A549 (cell line): ENCODE data around the gene NFATC4. TPM values are rescaled to one million over a fixed set of nuclear protein-coding genes. Genes with fewer than 3 reads are reported as not detected.

Experiments used
- ATAC-seq, 2 experiments: fragments of 200-7000 bp in 1 of 2; fragments of >200 bp in 1 of 2; cut with Nextera tagmentation in 1 of 2; cut with Tn5 transposase in 1 of 2; 3 replicates each; pipeline versions ENCODE4 v1.8.0 to v1.9.1; 2018 to 2020; ENCODE audit warnings: mild to moderate bottlenecking in 1 of 2, moderate library complexity in 1 of 2
- CTCF ChIA-PET: fragments of 300-600 bp; sonication (Branson Sonifier 250); formaldehyde crosslinking; extraction: SDS; loops from one replicate; lab custom pipeline; 2021; ENCODE audit warnings: antibody characterized with exemption, inconsistent platforms; lab: Yijun Ruan, JAX
- POLR2A ChIA-PET: fragments of 350-600 bp; formaldehyde crosslinking; extraction: SDS; loops from one replicate; lab custom pipeline; 2021; ENCODE audit warnings: antibody characterized with exemption, inconsistent platforms; lab: Yijun Ruan, JAX
- DNase-seq, 2 experiments: peaks; one replicate each; pipeline versions ENCODE4 v3.0.0 to v3.0.0-alpha.2; 2011 to 2016; ENCODE audit warnings: low read depth in 1 of 2, low spot score in 1 of 2
- FAIRE-seq: peaks from 2 replicates; lab custom pipeline; 2011; peaks lifted over from hg19 to GRCh38; lab: Jason Lieb, UNC
- H3K27ac ChIP-seq, 2 experiments: fragments of >200 bp; sonication (Bioruptor Twin); formaldehyde crosslinking; 3 replicates each; pipeline ENCODE4 v1.5.1; 2016 to 2017
- H3K4me1 ChIP-seq: fragments of >200 bp; sonication (Bioruptor Twin); formaldehyde crosslinking; 3 replicates; pipeline ENCODE4 v1.6.1; 2016
- H3K4me2 ChIP-seq: fragments of >200 bp; sonication (Bioruptor Twin); formaldehyde crosslinking; 3 replicates; pipeline ENCODE4 v1.6.1; 2016
- H3K4me3 ChIP-seq: fragments of >200 bp; sonication (Bioruptor Twin); formaldehyde crosslinking; 3 replicates; pipeline ENCODE4 v1.5.1; 2016
- H3K9me3 ChIP-seq: fragments of >200 bp; sonication (Bioruptor Twin); formaldehyde crosslinking; 3 replicates; pipeline ENCODE4 v1.6.1; 2016
- CBX2 ChIP-seq: fragments of 200-600 bp; sonication (generic); IDR thresholded peaks from 2 replicates; pipeline ENCODE4 v1.6.1; 2016; ENCODE audit warnings: low read depth, mild to moderate bottlenecking, borderline replicate concordance
- CEBPB ChIP-seq, 2 experiments: fragments of >200 bp in 1 of 2; sonication (Bioruptor Twin) in 1 of 2; formaldehyde crosslinking in 1 of 2; IDR thresholded peaks; 2 replicates each; pipeline ENCODE4 v1.6.1; 2012 to 2016
- EHF ChIP-seq: fragments of 250-450 bp; sonication (Bioruptor Pico); IDR thresholded peaks from 2 replicates; pipeline ENCODE4 v1.5.0; 2020; ENCODE audit warnings: mild to moderate bottlenecking
- EHMT2 ChIP-seq: fragments of 200-600 bp; sonication (generic); IDR thresholded peaks from 2 replicates; pipeline ENCODE4 v1.6.1; 2016; ENCODE audit warnings: antibody characterized with exemption, low read depth, mild to moderate bottlenecking, moderate library complexity
- EP300 ChIP-seq, 2 experiments: fragments of >200 bp; sonication (Bioruptor Twin); formaldehyde crosslinking; IDR thresholded peaks; 2 replicates in 1 of 2; 3 replicates in 1 of 2; pipeline ENCODE4 v1.6.1; 2016 to 2017
- FOSB ChIP-seq: fragments of 250-450 bp; sonication (Bioruptor Pico); IDR thresholded peaks from 2 replicates; pipeline ENCODE4 v1.5.0; 2020; ENCODE audit warnings: mild to moderate bottlenecking, moderate library complexity
- GATA3 ChIP-seq: IDR thresholded peaks from 2 replicates; pipeline ENCODE4 v1.6.1; 2012; ENCODE audit warnings: borderline replicate concordance
- HDAC2 ChIP-seq: fragments of 200-600 bp; sonication (generic); IDR thresholded peaks from 2 replicates; pipeline ENCODE4 v1.6.1; 2016
- HOXA7 ChIP-seq: fragments of 250-450 bp; sonication (Bioruptor Pico); IDR thresholded peaks from 2 replicates; pipeline ENCODE4 v1.5.0; 2020; ENCODE audit warnings: mild to moderate bottlenecking, moderate library complexity
- HOXB13 ChIP-seq: fragments of 250-450 bp; sonication (Bioruptor Pico); IDR thresholded peaks from 2 replicates; pipeline ENCODE4 v1.5.0; 2020; ENCODE audit warnings: low read depth, mild to moderate bottlenecking, moderate library complexity
- JUNB ChIP-seq: fragments of >200 bp; sonication (Bioruptor Twin); formaldehyde crosslinking; IDR thresholded peaks from 2 replicates; pipeline ENCODE4 v1.6.1; 2016
- KDM1A ChIP-seq: fragments of 200-600 bp; sonication (generic); IDR thresholded peaks from 2 replicates; pipeline ENCODE4 v1.6.1; 2016; ENCODE audit warnings: low read depth, mild to moderate bottlenecking
- KDM5A ChIP-seq: fragments of 200-600 bp; sonication (generic); IDR thresholded peaks from 2 replicates; pipeline ENCODE4 v1.6.1; 2016; ENCODE audit warnings: antibody characterized with exemption, mild to moderate bottlenecking
- MAFK ChIP-seq: fragments of 450-650 bp; IDR thresholded peaks from 2 replicates; pipeline ENCODE4 v1.6.1; 2014; ENCODE audit not compliant: partially characterized antibody
- NFE2L2 ChIP-seq: fragments of 150-350 bp; conservative IDR thresholded peaks from 2 replicates; pipeline ENCODE4 v1.6.1; 2014; ENCODE audit warnings: low read length
- POLR2A ChIP-seq: IDR thresholded peaks from 2 replicates; pipeline ENCODE4 v1.6.1; 2012; ENCODE audit warnings: mild to moderate bottlenecking, low read length
- RAD21 ChIP-seq, 2 experiments: fragments of >200 bp in 1 of 2; sonication (Bioruptor Twin) in 1 of 2; formaldehyde crosslinking in 1 of 2; IDR thresholded peaks in 1 of 2; conservative IDR thresholded peaks in 1 of 2; 2 replicates in 1 of 2; 3 replicates in 1 of 2; pipeline ENCODE4 v1.6.1; 2012 to 2018; ENCODE audit warnings: inconsistent platforms in 1 of 2
- RARB ChIP-seq: fragments of 250-450 bp; sonication (Bioruptor Pico); IDR thresholded peaks from 2 replicates; pipeline ENCODE4 v1.8.0; 2021; ENCODE audit warnings: mild to moderate bottlenecking, moderate library complexity
- RCOR1 ChIP-seq: fragments of 150-350 bp; IDR thresholded peaks from 2 replicates; pipeline ENCODE4 v1.6.1; 2014; ENCODE audit warnings: antibody characterized with exemption, low read length, low read depth
- TP53 ChIP-seq: fragments of 250-450 bp; sonication (Bioruptor Pico); IDR thresholded peaks from 2 replicates; pipeline ENCODE4 v1.5.0; 2021; ENCODE audit warnings: mild to moderate bottlenecking, moderate library complexity
- ZFP36 ChIP-seq: fragments of 450-650 bp; IDR thresholded peaks from 2 replicates; pipeline ENCODE4 v1.6.1; 2014; ENCODE audit warnings: borderline replicate concordance; ENCODE audit not compliant: partially characterized antibody
- ZNF302 ChIP-seq: fragments of 250-450 bp; sonication (Bioruptor Pico); IDR thresholded peaks from 2 replicates; pipeline ENCODE4 v1.9.0; 2021; ENCODE audit warnings: inconsistent platforms, mild to moderate bottlenecking, moderate library complexity
- WGBS: methylation state at CpG from one replicate; pipeline ENCODE4 v1.1.6; 2017; ENCODE audit errors: missing lambda C conversion rate; 5-methylcytosine and 5-hydroxymethylcytosine counted together
- polyA plus RNA-seq, 4 experiments: library from polyadenylated mRNA; depleted of rRNA in 3 of 4; stranded (reverse); fragments of >200 nt; fragmentation: RNase III in 1 of 4; extraction: RNeasy Plus Mini Kit Qiagen cat#74134 plus additional on column Dnase treatment in 1 of 4; gene quantifications; 2 replicates in 3 of 4; 3 replicates in 1 of 4; pipeline ENCODE4 v1.2.3, GENCODE V29; 2011 to 2017
- TF ChIP-seq, protein P1 (sequence below): IDR thresholded peaks from 2 replicates; pipeline ENCODE4 v1.6.1; 2012
- TF ChIP-seq, protein P2 (sequence below): fragments of 250-450 bp; sonication (Bioruptor Pico); IDR thresholded peaks from 2 replicates; pipeline ENCODE4 v1.5.0; 2021; ENCODE audit warnings: mild to moderate bottlenecking, moderate library complexity, borderline replicate concordance

The NFATC4 gene
- polyA plus RNA-seq, 2 of the 4 experiments (the other 2 are of a cell fraction) = 0.04 to 0.32 TPM

- CTCF ChIA-PET = interaction anchor here (1.2 to 16.5 kb wide), 7 partner anchors 11 to 176 kb away, joined by 3 to 254 read pairs (median 3); partner anchors contain the start of genes ADCY4, CBLN3, KHNYN and RIPK3
- ATAC-seq = no peak
- H3K4me3 ChIP-seq = no peak overlapping the region
- H3K9me3 ChIP-seq = no peaks in the 10 kb centered on the region
- WGBS = 87% methylated on average over 6 of the region's 6 CpGs
- H3K4me1 ChIP-seq = no peaks in the 10 kb centered on the region
- no peak overlapping the region for H3K4me2 ChIP-seq
- DNase-seq = no peak
- H3K27ac ChIP-seq = no peak overlapping the region
- POLR2A ChIA-PET = interaction anchor here (1.1 to 2.2 kb wide), 2 partner anchors 12 to 16 kb away, joined by 3 to 14 read pairs; partner anchors contain the start of genes CBLN3 and KHNYN
- TF ChIP-seq, protein P1, sequence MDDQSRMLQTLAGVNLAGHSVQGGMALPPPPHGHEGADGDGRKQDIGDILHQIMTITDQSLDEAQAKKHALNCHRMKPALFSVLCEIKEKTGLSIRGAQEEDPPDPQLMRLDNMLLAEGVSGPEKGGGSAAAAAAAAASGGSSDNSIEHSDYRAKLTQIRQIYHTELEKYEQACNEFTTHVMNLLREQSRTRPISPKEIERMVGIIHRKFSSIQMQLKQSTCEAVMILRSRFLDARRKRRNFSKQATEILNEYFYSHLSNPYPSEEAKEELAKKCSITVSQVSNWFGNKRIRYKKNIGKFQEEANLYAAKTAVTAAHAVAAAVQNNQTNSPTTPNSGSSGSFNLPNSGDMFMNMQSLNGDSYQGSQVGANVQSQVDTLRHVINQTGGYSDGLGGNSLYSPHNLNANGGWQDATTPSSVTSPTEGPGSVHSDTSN = no peak
- no peak for TF ChIP-seq NFE2L2
- TF ChIP-seq CEBPB (IDR thresholded peaks at IDR 0.05) = no peak
- no peak for TF ChIP-seq KDM5A
- TF ChIP-seq RAD21 (conservative IDR thresholded peaks at IDR 0.05 in 1 of 2, IDR thresholded peaks at IDR 0.05 in 1 of 2) = no peak
- no peak for TF ChIP-seq ZNF302 (CRISPR knock-in tag)
- no peak for TF ChIP-seq POLR2A
- TF ChIP-seq FOSB (CRISPR knock-in tag) = no peak
- no peak for TF ChIP-seq MAFK
- no peak for TF ChIP-seq GATA3
- no peak for TF ChIP-seq ZFP36
- TF ChIP-seq RARB (CRISPR knock-in tag) = no peak
- no peak for TF ChIP-seq EHF (CRISPR knock-in tag)
- no peak for TF ChIP-seq HDAC2
- no peak for TF ChIP-seq RCOR1
- FAIRE-seq = no peak
Observed at GRCh38 chr14:24418492-24418873, 50.5 kb downstream of the NFATC4 start.

DNA sequence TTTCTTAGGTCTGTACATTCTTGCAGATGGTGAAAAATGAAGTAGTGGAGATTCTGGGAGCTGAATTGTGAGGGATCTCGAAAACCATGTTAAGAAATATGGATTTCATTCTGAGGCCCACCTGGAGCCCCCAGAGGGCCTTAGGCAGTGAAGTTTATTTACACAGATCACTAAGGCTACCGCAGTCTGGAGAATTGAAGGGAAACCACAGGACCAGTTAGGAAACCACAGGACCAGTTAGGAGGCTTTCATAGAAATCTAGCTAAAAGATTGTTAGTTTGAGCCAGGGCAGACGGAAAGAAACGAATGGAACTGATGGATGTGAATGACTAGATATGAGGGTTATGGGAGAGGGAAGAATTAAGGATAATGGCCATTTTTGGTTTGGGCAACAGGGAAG is 54.3 kb downstream of the NFATC4 start:
- CTCF ChIA-PET = interaction anchor here (1.2 to 18.0 kb wide), 6 partner anchors 9 to 103 kb away, joined by 6 to 1142 read pairs (median 31); partner anchors contain the start of genes ADCY4, CIDEB, DHRS1 and LTB4R
- POLR2A ChIA-PET = no interaction called here
- WGBS = 72% methylated on average over 4 of the region's 4 CpGs
- no peak for ATAC-seq
- peaks cover 10% of the 10 kb centered on the region; the same call in 1 of the 3 replicates for H3K4me1 ChIP-seq
- no peak for DNase-seq
- TF ChIP-seq HOXB13 (CRISPR knock-in tag) = no peak
- TF ChIP-seq HOXA7 (CRISPR knock-in tag) = no peak
- no peak for TF ChIP-seq EP300 (IDR thresholded peaks at IDR 0.05)
- no peak for TF ChIP-seq KDM5A
- no peak for TF ChIP-seq TP53 (CRISPR knock-in tag)
- FAIRE-seq = no peak
- H3K4me3 ChIP-seq = no peak overlapping the region
- no peaks in the 10 kb centered on the region for H3K9me3 ChIP-seq
- no peak overlapping the region for H3K27ac ChIP-seq
- no peak overlapping the region for H3K4me2 ChIP-seq

GRCh38 chr14:24422694-24423601 is 55.0 kb downstream of the NFATC4 start:
- H3K4me3 ChIP-seq = no peak overlapping the region
- ChIA-PET POLR2A (interaction anchor here (0.6 kb wide), 1 partner anchor 19 kb away, joined by 3 read pairs; no protein-coding TSS in a partner anchor), CTCF (interaction anchor here (1.1 to 18.0 kb wide), 7 partner anchors 9 to 103 kb away, joined by 3 to 1142 read pairs (median 23); partner anchors contain the start of genes ADCY4, CIDEB, DHRS1 and LTB4R)
- no peak overlapping the region for H3K4me2 ChIP-seq
- no peaks in the 10 kb centered on the region for H3K9me3 ChIP-seq
- no peak overlapping the region for H3K27ac ChIP-seq
- TF ChIP-seq MAFK (no peak), EHMT2 (no peak), CBX2 (no peak), RCOR1 (no peak), FOSB (CRISPR knock-in tag) (no peak), CEBPB (IDR thresholded peaks at IDR 0.05) (no peak), KDM1A (no peak), ZNF302 (CRISPR knock-in tag) (no peak), RAD21 (conservative IDR thresholded peaks at IDR 0.05 in 1 of 2, IDR thresholded peaks at IDR 0.05 in 1 of 2) (no peak), JUNB (no peak)
- TF ChIP-seq, protein P2, sequence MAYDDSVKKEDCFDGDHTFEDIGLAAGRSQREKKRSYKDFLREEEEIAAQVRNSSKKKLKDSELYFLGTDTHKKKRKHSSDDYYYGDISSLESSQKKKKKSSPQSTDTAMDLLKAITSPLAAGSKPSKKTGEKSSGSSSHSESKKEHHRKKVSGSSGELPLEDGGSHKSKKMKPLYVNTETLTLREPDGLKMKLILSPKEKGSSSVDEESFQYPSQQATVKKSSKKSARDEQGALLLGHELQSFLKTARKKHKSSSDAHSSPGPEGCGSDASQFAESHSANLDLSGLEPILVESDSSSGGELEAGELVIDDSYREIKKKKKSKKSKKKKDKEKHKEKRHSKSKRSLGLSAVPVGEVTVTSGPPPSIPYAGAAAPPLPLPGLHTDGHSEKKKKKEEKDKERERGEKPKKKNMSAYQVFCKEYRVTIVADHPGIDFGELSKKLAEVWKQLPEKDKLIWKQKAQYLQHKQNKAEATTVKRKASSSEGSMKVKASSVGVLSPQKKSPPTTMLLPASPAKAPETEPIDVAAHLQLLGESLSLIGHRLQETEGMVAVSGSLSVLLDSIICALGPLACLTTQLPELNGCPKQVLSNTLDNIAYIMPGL (CRISPR knock-in tag) = no peak
- TF ChIP-seq, protein P1 = no peak
- FAIRE-seq (no peak), ATAC-seq (no peak), DNase-seq (no peak)
- H3K4me1 ChIP-seq = peaks cover 10% of the 10 kb centered on the region; the same call in 1 of the 3 replicates
- WGBS = 71% methylated on average over 12 of the region's 12 CpGs
